ENCODE data around the gene CLPTM1L.

DNA sequence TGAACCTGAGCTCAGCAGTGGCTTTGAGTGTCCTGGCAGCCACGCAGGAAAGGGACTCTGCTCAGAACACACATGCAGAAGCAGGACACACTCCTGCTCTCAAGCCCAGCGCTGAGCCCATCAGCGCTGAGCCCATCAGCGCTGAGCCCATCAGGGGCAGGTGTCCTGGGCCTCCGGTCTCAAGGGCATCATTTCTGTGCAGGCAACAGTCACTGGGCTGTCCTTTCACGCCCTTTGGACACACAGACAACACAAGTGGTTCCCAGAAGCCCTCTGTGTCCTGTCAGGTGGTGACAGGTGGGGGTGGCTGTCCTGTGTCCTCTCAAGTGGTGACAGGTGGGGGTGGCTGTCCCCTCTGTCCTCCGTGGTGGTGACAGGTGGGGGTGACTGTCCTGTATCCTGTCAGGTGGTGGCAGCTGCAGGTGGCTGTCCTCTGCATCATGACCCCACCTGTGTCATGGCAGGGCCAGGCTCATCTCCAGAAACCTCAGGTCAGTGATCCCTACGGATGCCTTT is 39.0 kb upstream of the CLPTM1L start:
- TF ChIP-seq EP300 (conservative IDR thresholded peaks at IDR 0.05; ENCODE audit: poor library complexity, severe bottlenecking): no peak
- no peak for TF ChIP-seq RAD21 (conservative IDR thresholded peaks at IDR 0.05)
- TF ChIP-seq CTCF (IDR thresholded peaks at IDR 0.05; ENCODE audit: poor library complexity, severe bottlenecking): no peak

Measured in neural cell (in vitro differentiated cells).